Measurements from ENCODE around the gene ZNF277. TPM values are rescaled to one million over a fixed set of nuclear protein-coding genes. Genes with fewer than 3 reads are reported as not detected.

ZNF277 gene
- total and polyA plus RNA-seq, 10 of the 15 experiments (the other 5 are each of a cell fraction or from before 2014, with no cell fraction given), result 10.6 to 33.9 (median 22.0) TPM

DNA sequence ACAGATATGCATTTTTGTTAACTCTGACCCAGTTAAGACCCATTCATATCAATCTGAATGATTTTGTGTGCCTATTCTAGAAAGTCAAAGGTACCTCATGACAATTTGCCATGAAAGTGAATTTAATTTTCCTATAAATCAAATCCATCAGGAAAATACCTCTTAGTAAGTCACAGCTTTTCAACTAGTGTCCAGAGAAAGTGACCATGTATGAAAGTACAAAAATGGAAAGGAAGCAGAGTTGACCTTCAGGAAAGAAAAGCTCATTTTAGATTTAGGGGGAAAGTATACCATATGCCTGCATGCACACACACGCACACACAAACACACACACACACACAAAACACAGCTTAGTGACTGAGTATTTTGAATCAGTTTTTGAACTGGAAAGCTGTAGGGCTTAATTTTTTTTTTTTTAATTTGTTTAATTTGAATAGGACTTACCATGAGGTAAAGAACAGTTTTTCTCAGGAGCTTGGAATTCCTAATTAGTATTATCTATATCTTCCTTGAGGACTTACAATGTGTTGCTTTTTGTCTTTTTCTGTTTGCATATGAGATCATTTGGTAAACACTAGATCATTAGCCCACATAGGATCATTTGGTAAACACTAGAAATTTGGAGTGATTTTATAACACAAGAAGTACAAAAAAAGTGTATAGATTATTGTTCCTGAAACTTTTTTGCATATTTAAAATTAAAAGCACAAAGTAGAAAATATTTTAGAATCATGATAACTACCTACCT lies 61.6 kb downstream of the ZNF277 start (continued):
- TF ChIP-seq GATAD2B (conservative IDR thresholded peaks at IDR 0.05; ENCODE audit: low read depth), result no peak
- no peak for TF ChIP-seq CBX3 (IDR thresholded peaks at IDR 0.05; ENCODE audit: borderline replicate concordance, low read depth)
- no peak for TF ChIP-seq NFXL1 (IDR thresholded peaks at IDR 0.05; ENCODE audit: borderline replicate concordance)
- TF ChIP-seq SP1 (IDR thresholded peaks at IDR 0.05; ENCODE audit: low read depth, low read length), result no peak
- no peak for TF ChIP-seq NR2F1 (conservative IDR thresholded peaks at IDR 0.05)
- TF ChIP-seq SMAD1 (IDR thresholded peaks at IDR 0.05; ENCODE audit: low read depth, partially characterized antibody), result no peak
- no peak for TF ChIP-seq LARP7 (IDR thresholded peaks at IDR 0.05)
- TF ChIP-seq ZZZ3 (IDR thresholded peaks at IDR 0.05; ENCODE audit: control insufficient read depth, insufficient read length, low read depth), result no peak

- H4K20me1 ChIP-seq (ENCODE audit: control insufficient read depth, insufficient read depth), result no peaks in the 10 kb centered on the region
- POLR2A ChIA-PET, result no interaction called here
- H3K4me3 ChIP-seq, result no peak overlapping the region
- no peak overlapping the region for H3K27ac ChIP-seq (ENCODE audit: control insufficient read depth, insufficient read depth)
- no peak overlapping the region for H2AFZ ChIP-seq (ENCODE audit: control insufficient read depth, low read depth, low read length)
- in situ Hi-C loops (cut with MboI), result no loop called here
- H3K79me2 ChIP-seq (ENCODE audit: control insufficient read depth, insufficient read depth, low read length), result no peaks in the 10 kb centered on the region
- no peaks in the 10 kb centered on the region; the same call in 2 of the 3 replicates for H3K9me3 ChIP-seq (replicated peaks; ENCODE audit: control insufficient read depth, insufficient read depth, low read length)
- no peak for TF ChIP-seq IKZF2 (IDR thresholded peaks at IDR 0.05)
- no TSS peak for BruUV-seq (replicated peaks)
- ATAC-seq (no peak), FAIRE-seq (no peak), DNase-seq (ENCODE audit: low read depth, low spot score) (no peak)
- SMC1A ChIA-PET (ENCODE audit: uncharacterized antibody, unreplicated experiment), result no interaction called here
- RAD21 ChIA-PET (ENCODE audit: unreplicated experiment), result no interaction called here
- H3K4me1 ChIP-seq (ENCODE audit: control insufficient read depth, insufficient read depth, low read length), result no peaks in the 10 kb centered on the region; the same call in 1 of the 2 replicates
- H3K36me3 ChIP-seq (ENCODE audit: control insufficient read depth in 2 of 2, insufficient read depth in 2 of 2, low read length in 1 of 2), result no peaks in the 10 kb centered on the region
- CTCF ChIA-PET, result no interaction called here
- no peak overlapping the region for H3K9ac ChIP-seq (ENCODE audit: control insufficient read depth, insufficient read depth, low read length)
- H3K4me2 ChIP-seq (ENCODE audit: control insufficient read depth, insufficient read depth), result no peak overlapping the region
- H3K27me3 ChIP-seq (replicated peaks in 1 of 2; ENCODE audit: control insufficient read depth in 2 of 2, insufficient read depth in 2 of 2, low read length in 1 of 2), result no peaks in the 10 kb centered on the region
- 76% methylated on average over 2 of the region's 2 CpGs for WGBS (ENCODE audit: insufficient coverage, insufficient replicate concordance, low lambda C conversion rate, missing lambda C conversion rate)
- intact Hi-C loops (cut with micrococcal nuclease; ENCODE audit: unreplicated experiment), result no loop called here
These were observed 64.7 kb downstream of the ZNF277 start for GRCh38 chr7:112271162-112271561.
